ENCODE results near the gene TUBA4A. TPM values are rescaled to one million over a fixed set of nuclear protein-coding genes. Genes with fewer than 3 reads are reported as not detected.

TUBA4A gene
- total and polyA plus RNA-seq, 2 of the 4 experiments (the other 2 are of a cell fraction): 21.9 to 35.6 TPM

DNA sequence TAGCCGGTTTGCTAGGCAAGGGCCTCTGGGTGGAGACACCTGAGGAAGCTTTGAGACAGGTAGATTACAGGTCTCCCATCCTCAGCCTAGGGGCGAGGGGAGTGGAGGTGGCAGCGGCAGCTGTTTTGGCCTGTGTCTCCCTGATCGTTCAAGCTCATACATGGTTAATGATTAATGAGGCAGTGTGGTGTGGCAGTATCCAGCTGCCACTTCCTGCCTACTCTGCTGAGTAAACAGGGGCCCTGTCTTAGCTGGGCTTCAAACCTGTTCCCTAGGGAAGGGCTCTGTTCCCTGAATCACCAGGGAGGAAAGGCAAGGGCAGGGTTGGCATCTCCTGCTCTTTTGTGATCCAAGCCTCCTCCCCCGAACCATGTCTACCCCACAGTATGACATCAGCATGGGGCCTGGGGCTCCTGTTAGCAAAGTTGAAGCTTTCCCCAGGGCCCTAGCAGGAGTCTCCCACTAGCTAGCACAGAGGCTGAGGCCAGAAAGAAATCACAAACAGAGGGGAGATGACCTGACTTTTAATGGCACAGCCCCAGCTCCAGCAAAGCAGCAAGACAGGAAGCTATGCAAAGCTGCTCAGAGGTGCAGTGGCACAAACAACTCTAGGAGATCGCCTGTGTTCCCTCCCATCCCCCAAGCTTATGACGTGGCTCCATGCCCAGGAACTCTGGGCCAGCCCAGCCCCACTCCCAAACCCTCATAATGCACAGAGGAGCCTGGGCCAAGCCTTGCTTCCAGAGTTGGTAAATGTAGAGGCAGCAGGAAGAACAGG, 4.3 kb downstream of the TUBA4A start:
- H2AK5ac ChIP-seq (ENCODE audit: low read depth, low read length): peak overlapping the region; percentile 81
- H3K79me1 ChIP-seq (ENCODE audit: low read depth in 1 of 2, low read length in 2 of 2): peaks cover 23 to 46% of the 10 kb centered on the region in 2 experiments
- H2AK9ac ChIP-seq (replicated peaks; ENCODE audit: low read depth, low read length, poor library complexity): peak overlapping the region; percentile 99
- H4K91ac ChIP-seq (ENCODE audit: insufficient read depth, low read depth, low read length): peak overlapping the region; percentile 82
- peak overlapping the region; percentile 70 for H2BK120ac ChIP-seq (ENCODE audit: low read depth, low read length)
- ATAC-seq (ENCODE audit: low read depth) (peak; percentile 55), DNase-seq (peak; percentile 75)
- peak overlapping the region; percentile 82 for H4K5ac ChIP-seq (ENCODE audit: low read depth, low read length)
- peak overlapping the region; percentile 7 to 82 for H4K8ac ChIP-seq (ENCODE audit: low read depth in 2 of 2, low read length in 2 of 2)
- H2AFZ ChIP-seq (replicated peaks; ENCODE audit: low read length, poor library complexity): peak overlapping the region; percentile 81
- H3K56ac ChIP-seq (ENCODE audit: extremely low read depth, insufficient read depth, low read length): peak overlapping the region; percentile 76
- no peaks in the 10 kb centered on the region for H3K9me3 ChIP-seq (ENCODE audit: control insufficient read depth, insufficient read depth, low read length)
- peaks cover 48% of the 10 kb centered on the region for H3K9me1 ChIP-seq (ENCODE audit: insufficient read depth, low read length)
- H2BK20ac ChIP-seq (ENCODE audit: low read depth, low read length): peak overlapping the region; percentile 54
- H2BK5ac ChIP-seq (ENCODE audit: low read depth, low read length, poor library complexity, severe bottlenecking): peak overlapping the region; percentile 90
- H3K36me3 ChIP-seq (ENCODE audit: control insufficient read depth, insufficient read depth, low read length): peaks cover 21% of the 10 kb centered on the region; the same call in 1 of the 2 replicates
- ChIA-PET CTCF (interaction anchor here (0.8 to 2.3 kb wide), 3 partner anchors 28 to 45 kb away, joined by 6 to 10 read pairs (median 8); no protein-coding TSS in a partner anchor), POLR2A (ENCODE audit: unreplicated experiment) (interaction anchor here (1.0 kb wide), 1 partner anchor 20 kb away, joined by 18 read pairs; the partner anchor contains the start of genes ANKZF1 and ATG9A)
- intact Hi-C loops (cut with micrococcal nuclease) (no loop called here), in situ Hi-C loops (cut with MboI; ENCODE audit: low sequenced_read_pairs) (no loop called here), dilution Hi-C loops (cut with HindIII; ENCODE audit: low sequenced_read_pairs, unreplicated experiment) (no loop called here)
- H3K27ac ChIP-seq (ENCODE audit: insufficient read depth, low read length): peak overlapping the region; percentile 72
- H3K14ac ChIP-seq (replicated peaks; ENCODE audit: low read depth, low read length): peak overlapping the region; percentile 90
- peaks cover 44% of the 10 kb centered on the region for H3K4me1 ChIP-seq (ENCODE audit: control insufficient read depth, insufficient read depth, low read length)
- WGBS, 2 experiments (ENCODE audit: extremely low coverage in 2 of 2, insufficient read length in 1 of 2): no CpG with 5 or more reads among the region's 7 CpGs
- no TSS peak for BruUV-seq (replicated peaks)
- H3K4ac ChIP-seq (ENCODE audit: low read depth, low read length): peak overlapping the region; percentile 87
- TF ChIP-seq CHD1 (IDR thresholded peaks at IDR 0.05; ENCODE audit: low read depth, low read length) (no peak), BHLHE40 (IDR thresholded peaks at IDR 0.05; ENCODE audit: low read depth, low read length) (no peak), MAZ (IDR thresholded peaks at IDR 0.05; ENCODE audit: borderline replicate concordance, low read depth, low read length) (peak; percentile 15; the same call in 1 of the 2 replicates), RCOR1 (IDR thresholded peaks at IDR 0.05; ENCODE audit: insufficient replicate concordance, low read length) (peak; percentile 11), MAFK (IDR thresholded peaks at IDR 0.05; ENCODE audit: low read depth, low read length) (no peak), POLR2A (IDR thresholded peaks at IDR 0.05; ENCODE audit: low read depth, low read length) (peak; percentile 4; the same call in 1 of the 2 replicates)
- TF ChIP-seq, protein P1, sequence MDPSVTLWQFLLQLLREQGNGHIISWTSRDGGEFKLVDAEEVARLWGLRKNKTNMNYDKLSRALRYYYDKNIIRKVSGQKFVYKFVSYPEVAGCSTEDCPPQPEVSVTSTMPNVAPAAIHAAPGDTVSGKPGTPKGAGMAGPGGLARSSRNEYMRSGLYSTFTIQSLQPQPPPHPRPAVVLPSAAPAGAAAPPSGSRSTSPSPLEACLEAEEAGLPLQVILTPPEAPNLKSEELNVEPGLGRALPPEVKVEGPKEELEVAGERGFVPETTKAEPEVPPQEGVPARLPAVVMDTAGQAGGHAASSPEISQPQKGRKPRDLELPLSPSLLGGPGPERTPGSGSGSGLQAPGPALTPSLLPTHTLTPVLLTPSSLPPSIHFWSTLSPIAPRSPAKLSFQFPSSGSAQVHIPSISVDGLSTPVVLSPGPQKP (IDR thresholded peaks at IDR 0.05; ENCODE audit: borderline replicate concordance, low read depth, low read length): no peak
- H2BK15ac ChIP-seq (ENCODE audit: low read depth, low read length): peak overlapping the region; percentile 50; the same call in 2 of the 3 replicates
- H3K9ac ChIP-seq (ENCODE audit: low read depth, low read length): peak overlapping the region; percentile 20
- peak overlapping the region; percentile 58 for H3K4me2 ChIP-seq (ENCODE audit: low read depth, low read length)
- H4K20me1 ChIP-seq (ENCODE audit: insufficient read depth, low read length): 0 out of 2 replicates have a peak, but pooled peaks cover 8% of the 10 kb centered on the region
- peak overlapping the region; percentile 79; the same call in 1 of the 2 replicates for H3K23ac ChIP-seq (ENCODE audit: low read depth, low read length)
- no peak overlapping the region for H3K4me3 ChIP-seq (ENCODE audit: insufficient read depth, low read depth, low read length)
- peak overlapping the region; percentile 76 for H3K18ac ChIP-seq (ENCODE audit: low read depth, low read length)
- H3K27me3 ChIP-seq (ENCODE audit: control insufficient read depth, insufficient read depth, low read length): peaks cover under 1% of the 10 kb centered on the region; the same call in 1 of the 2 replicates

Data from IMR-90 (cell line).